K562 (cell line): ENCODE results near the gene TXNRD2. TPM values are rescaled to one million over a fixed set of nuclear protein-coding genes. Genes with fewer than 3 reads are reported as not detected.

ENCODE experiments used
- ATAC-seq: fragments of 200-7000 bp; cut with Tn5 transposase; 3 replicates; pipeline ENCODE4 v1.9.1; 2020; ENCODE audit warnings: moderate library complexity
- BruUV-seq: library from RNA; stranded (reverse); fragments of 400-500 nt; replicated peaks from 2 replicates; lab custom pipeline; 2021; lab: Mats Ljungman, UMichigan
- CTCF ChIA-PET: fragments of 300-600 bp; formaldehyde crosslinking; extraction: SDS; loops from one replicate; lab custom pipeline; 2021; ENCODE audit warnings: low intra/inter-chr PET ratio; lab: Yijun Ruan, JAX
- POLR2A ChIA-PET: fragments of 300-600, 350-650 bp; sonication (Branson Sonifier 250); formaldehyde crosslinking; extraction: SDS; loops from one replicate; lab custom pipeline; 2021; ENCODE audit warnings: antibody characterized with exemption, inconsistent platforms; lab: Yijun Ruan, JAX
- DNase-seq, 4 experiments: peaks; one replicate each; pipeline versions ENCODE4 v3.0.0 to v3.0.0-alpha.2; 2011 to 2018; ENCODE audit warnings: low spot score in 3 of 4, mixed read lengths in 3 of 4; ENCODE audit errors: extremely low read depth in 1 of 4
- FAIRE-seq: peaks from 2 replicates; lab custom pipeline; 2011; peaks lifted over from hg19 to GRCh38; lab: Jason Lieb, UNC
- H2AFZ ChIP-seq: 2 replicates; pipeline ENCODE4 v1.6.0; 2011; ENCODE audit warnings: low read depth, low read length, control low read depth, inconsistent platforms
- H3K27ac ChIP-seq: fragments of 200-600 bp; 3 replicates; pipeline ENCODE4 v1.8.0; 2011; ENCODE audit warnings: low read depth, mild to moderate bottlenecking, control low read depth, inconsistent platforms, low read length, moderate library complexity, mixed read lengths; ENCODE audit errors: extremely low read depth
- H3K27me3 ChIP-seq, 2 experiments: fragments of 300-600 bp in 1 of 2; 2 replicates in 1 of 2; 3 replicates in 1 of 2; pipeline versions ENCODE4 v1.6.0 to v1.8.0; 2011; ENCODE audit warnings: inconsistent platforms in 2 of 2, low read length in 2 of 2, mild to moderate bottlenecking in 1 of 2, mixed read lengths in 1 of 2, moderate library complexity in 1 of 2; ENCODE audit not compliant: control insufficient read depth in 2 of 2, insufficient read depth in 2 of 2
- H3K36me3 ChIP-seq: fragments of 300-600 bp; 3 replicates; pipeline ENCODE4 v1.8.0; 2011; ENCODE audit warnings: mild to moderate bottlenecking, low read length, inconsistent platforms; ENCODE audit not compliant: control insufficient read depth, insufficient read depth
- H3K4me1 ChIP-seq, 2 experiments: fragments of 200-600 bp in 1 of 2; replicated peaks in 1 of 2; 2 replicates in 1 of 2; 3 replicates in 1 of 2; pipeline versions ENCODE4 v1.5.1 to v1.8.0; 2011; ENCODE audit warnings: inconsistent platforms in 2 of 2, low read length in 2 of 2, mild to moderate bottlenecking in 1 of 2, mixed read lengths in 1 of 2, moderate library complexity in 1 of 2; ENCODE audit not compliant: control insufficient read depth in 2 of 2, insufficient read depth in 2 of 2
- H3K4me2 ChIP-seq: 2 replicates; pipeline ENCODE4 v1.6.1; 2011; ENCODE audit warnings: low read length, control low read depth, inconsistent platforms, mixed read lengths; ENCODE audit not compliant: insufficient read depth
- H3K4me3 ChIP-seq: fragments of 200-600 bp; sonication (generic), shearing (Covaris generic); 2 replicates; pipeline ENCODE4 v1.5.1; 2016; ENCODE audit warnings: control low read depth, inconsistent platforms
- H3K79me2 ChIP-seq: fragments of 200-600 bp; 3 replicates; pipeline ENCODE4 v1.8.0; 2011; ENCODE audit warnings: low read length, inconsistent platforms; ENCODE audit not compliant: control insufficient read depth, insufficient read depth
- H3K9ac ChIP-seq, 2 experiments: 2 replicates each; pipeline versions ENCODE4 v1.6.0 to v1.6.1; 2011; ENCODE audit warnings: low read depth in 2 of 2, low read length in 2 of 2, control low read depth in 1 of 2, inconsistent platforms in 1 of 2, mild to moderate bottlenecking in 1 of 2, mixed read lengths in 1 of 2; ENCODE audit not compliant: insufficient read depth in 1 of 2
- H3K9me1 ChIP-seq: one replicate; pipeline ENCODE4 v1.6.0; 2011; ENCODE audit warnings: inconsistent platforms, mild to moderate bottlenecking, low read length, moderate library complexity; ENCODE audit not compliant: control insufficient read depth, insufficient read depth
- H3K9me3 ChIP-seq: replicated peaks from 2 replicates; pipeline ENCODE4 v1.5.1; 2011; ENCODE audit warnings: low read depth, low read length, inconsistent platforms; ENCODE audit not compliant: control insufficient read depth, insufficient read depth
- H4K20me1 ChIP-seq: replicated peaks from 2 replicates; pipeline ENCODE4 v1.6.1; 2011; ENCODE audit warnings: low read length, inconsistent platforms, mixed read lengths; ENCODE audit not compliant: control insufficient read depth, insufficient read depth
- HMGN3 ChIP-seq: IDR thresholded peaks from 2 replicates; pipeline ENCODE4 v1.6.1; 2011; ENCODE audit warnings: borderline replicate concordance, low read depth, mild to moderate bottlenecking, mixed read lengths, low read length; ENCODE audit not compliant: insufficient read length; ENCODE audit errors: extremely low read depth
- MCM3 ChIP-seq: fragments of 450-650 bp; IDR thresholded peaks from 2 replicates; pipeline ENCODE4 v1.6.1; 2016
- MYC ChIP-seq, 2 experiments: fragments of 250-450 bp in 1 of 2; sonication (Bioruptor Pico) in 1 of 2; IDR thresholded peaks; 2 replicates each; pipeline versions ENCODE4 v1.5.1 to v1.6.1; 2012 to 2021; ENCODE audit warnings: low read depth in 2 of 2, borderline replicate concordance in 1 of 2, improper control_type of control experiment in 1 of 2, low read length in 1 of 2, mild to moderate bottlenecking in 1 of 2, moderate library complexity in 1 of 2
- POLR2G ChIP-seq: fragments of 200-400 bp; formaldehyde crosslinking; IDR thresholded peaks from 2 replicates; pipeline ENCODE4 v1.6.1; 2017; ENCODE audit warnings: low read depth, mild to moderate bottlenecking, antibody characterized with exemption, low read length, moderate library complexity
- RBBP5 ChIP-seq: fragments of 200-600 bp; sonication (generic); IDR thresholded peaks from 2 replicates; pipeline ENCODE4 v1.6.1; 2012; ENCODE audit warnings: borderline replicate concordance, mild to moderate bottlenecking, low read length, control low read depth, inconsistent platforms; ENCODE audit not compliant: insufficient read depth, poor library complexity, severe bottlenecking
- RBFOX2 ChIP-seq: fragments of 200-400 bp; formaldehyde crosslinking; IDR thresholded peaks from 2 replicates; pipeline ENCODE4 v1.6.1; 2017; ENCODE audit warnings: low read depth, mild to moderate bottlenecking, low read length, moderate library complexity
- RBM14 ChIP-seq: fragments of 200-400 bp; formaldehyde crosslinking; IDR thresholded peaks from 2 replicates; pipeline ENCODE4 v1.6.1; 2018; ENCODE audit warnings: low read depth, mild to moderate bottlenecking, low read length, moderate library complexity, borderline replicate concordance; ENCODE audit not compliant: insufficient read depth
- SMARCA4 ChIP-seq: fragments of 450-650 bp; IDR thresholded peaks from 2 replicates; pipeline ENCODE4 v1.6.1; 2016
- TCF7 ChIP-seq: sonication (generic); IDR thresholded peaks from 2 replicates; pipeline ENCODE4 v1.6.1; 2016; ENCODE audit warnings: antibody characterized with exemption, borderline replicate concordance
- THAP7 ChIP-seq: fragments of 250-450 bp; sonication (Bioruptor Pico); IDR thresholded peaks from 2 replicates; pipeline ENCODE4 v1.5.0; 2021
- YY1 ChIP-seq, 3 experiments: IDR thresholded peaks; 2 replicates each; pipeline ENCODE4 v1.6.1; 2011; ENCODE audit warnings: low read length in 2 of 3, mild to moderate bottlenecking in 2 of 3, moderate library complexity in 2 of 3, borderline replicate concordance in 1 of 3, control low read depth in 1 of 3, low read depth in 1 of 3; ENCODE audit not compliant: insufficient read depth in 3 of 3, insufficient replicate concordance in 2 of 3, control insufficient read depth in 1 of 3, insufficient read length in 1 of 3; ENCODE audit errors: extremely low read depth in 1 of 3
- ZBTB11 ChIP-seq, 3 experiments: fragments of 200-800 bp in 1 of 3; fragments of 250-450 bp in 1 of 3; fragments of 450-650 bp in 1 of 3; sonication (Bioruptor Pico) in 1 of 3; sonication (Bioruptor generic) in 1 of 3; formaldehyde crosslinking in 1 of 3; IDR thresholded peaks; 2 replicates each; pipeline versions ENCODE4 v1.6.1 to v1.8.0; 2016 to 2022; ENCODE audit warnings: mild to moderate bottlenecking in 2 of 3, missing genetic modification characterization in 2 of 3, missing compliant biosample characterization in 1 of 3, moderate library complexity in 1 of 3
- ZFP36 ChIP-seq: fragments of 150-350 bp; IDR thresholded peaks from 2 replicates; pipeline ENCODE4 v1.6.1; 2018; ENCODE audit warnings: low read length, low read depth; ENCODE audit not compliant: partially characterized antibody
- ZNF444 ChIP-seq: fragments of 250-450 bp; sonication (Bioruptor Pico); IDR thresholded peaks from 2 replicates; pipeline ENCODE4 v1.4.0; 2020; ENCODE audit warnings: mild to moderate bottlenecking, moderate library complexity
- WGBS: fragments of 100-300 bp; shearing (Covaris generic); methylation state at CpG from one replicate; pipeline ENCODE4 v1.1.6; 2016; ENCODE audit warnings: low coverage, mixed read lengths; ENCODE audit not compliant: insufficient coverage; ENCODE audit errors: missing lambda C conversion rate; 5-methylcytosine and 5-hydroxymethylcytosine counted together
- in situ Hi-C: fragments of 300-500 bp; cut with MboI; formaldehyde crosslinking; loops from 4 replicates; pipeline ENCODE4 v1.15.0; 2018; ENCODE audit warnings: inconsistent platforms, mixed read lengths
- intact Hi-C: fragments of 100-400 bp; cut with micrococcal nuclease; formaldehyde crosslinking; loops from 2 replicates; pipeline ENCODE4 v1.14.2; 2022
- polyA plus RNA-seq, 8 experiments: library from polyadenylated mRNA; depleted of rRNA in 4 of 8; stranded (reverse) in 5 of 8; unstranded in 3 of 8; fragments of >200 nt; fragmentation: Nextera tagmentation in 2 of 8; fragmentation: Illumina TruSeq in 1 of 8; extraction: Ambion mirVana in 2 of 8; extraction: Trizol in 1 of 8; gene quantifications; 2 replicates each; pipeline versions ENCODE4 v1.2.1 to v1.2.3, GENCODE V29; 2011 to 2014; ENCODE audit warnings: inconsistent platforms in 1 of 8, missing spikeins in 1 of 8
- total RNA-seq, 7 experiments: library from RNA; depleted of rRNA in 6 of 7; stranded (reverse); fragments of >200 nt in 6 of 7; fragmentation: Illumina TruSeq in 2 of 7; extraction: Trizol in 2 of 7; gene quantifications; 2 replicates each; pipeline versions ENCODE4 v1.2.1 to v1.2.3, GENCODE V29; 2011 to 2021; ENCODE audit warnings: low replicate concordance in 1 of 7

The TXNRD2 gene
- total and polyA plus RNA-seq, 9 of the 15 experiments (the other 6 are each of a cell fraction or from before 2014, with no cell fraction given): 3.3 to 80.2 (median 49.4) TPM

- no peak overlapping the region for H3K4me2 ChIP-seq
- no peaks in the 10 kb centered on the region for H3K9me1 ChIP-seq
- POLR2A ChIA-PET: interaction anchor here (0.6 to 2.8 kb wide), 11 partner anchors 9 to 156 kb away, joined by 3 to 17 read pairs (median 4); partner anchors contain the start of genes GNB1L and RTL10
- H3K9ac ChIP-seq: peak overlapping the region in 1 of 2 experiments; percentile 69; a peak in 2 of 4 replicates
- WGBS: 18% methylated on average over 19 of the region's 19 CpGs
- peaks cover 2 to 30% of the 10 kb centered on the region in 2 experiments; a peak in 3 of 5 replicates for H3K27me3 ChIP-seq
- in situ Hi-C loops: no loop called here
- intact Hi-C loops: no loop called here
- CTCF ChIA-PET: no interaction called here
- no peaks in the 10 kb centered on the region for H3K36me3 ChIP-seq
- no peaks in the 10 kb centered on the region for H3K79me2 ChIP-seq
- ATAC-seq (peak; percentile 3; the same call in 1 of the 3 replicates), DNase-seq (no peak), FAIRE-seq (no peak)
- H3K4me1 ChIP-seq: peaks cover 7 to 76% of the 10 kb centered on the region in 2 experiments; a peak in 4 of 5 replicates
- no TSS peak for BruUV-seq
- H3K27ac ChIP-seq: no peak overlapping the region
- no peak overlapping the region for H2AFZ ChIP-seq
- no peak overlapping the region for H3K4me3 ChIP-seq
- H4K20me1 ChIP-seq: peaks cover 13% of the 10 kb centered on the region
- no peaks in the 10 kb centered on the region for H3K9me3 ChIP-seq
- TF ChIP-seq TCF7 (peak; percentile 10; the same call in 1 of the 2 replicates), RBBP5 (peak; percentile 3), ZFP36 (peak; percentile 8), RBFOX2 (peak; percentile 27; the same call in 1 of the 2 replicates), YY1 (IDR thresholded peaks at IDR 0.05; ENCODE audit: borderline replicate concordance in 1 of 3, control insufficient read depth in 1 of 3, extremely low read depth in 1 of 3, insufficient read depth in 3 of 3, insufficient read length in 1 of 3, insufficient replicate concordance in 2 of 3, low read depth in 1 of 3, low read length in 2 of 3) (peak in 1 of 3 experiments; percentile 0), POLR2G (peak; percentile 50; the same call in 1 of the 2 replicates), HMGN3 (peak; percentile 10), ZNF444 (no peak), MYC (IDR thresholded peaks at IDR 0.05; ENCODE audit: low read depth, low read length) (no peak), MYC (CRISPR knock-in tag; IDR thresholded peaks at IDR 0.05; ENCODE audit: borderline replicate concordance, low read depth) (0 out of 2 replicates have a peak, but pooled peaks have one; percentile 30), SMARCA4 (no peak), THAP7 (CRISPR knock-in tag) (0 out of 2 replicates have a peak, but pooled peaks have one; percentile 17), MCM3 (0 out of 2 replicates have a peak, but pooled peaks have one; percentile 8), ZBTB11 (CRISPR knock-in tag; IDR thresholded peaks at IDR 0.05) (peak in 1 of 3 experiments; percentile 10; a peak in 1 of 6 replicates), RBM14 (peak; percentile 61; the same call in 1 of the 2 replicates)
Measured at GRCh38 chr22:19871023-19871844, 70.4 kb downstream of the TXNRD2 start.
